GM18499 (cell line): ENCODE results near the gene SCTR.

Source experiments
- ATAC-seq: cut with Tn5 transposase; IDR thresholded peaks from one replicate; pipeline ENCODE4 v1.9.1; 2021; ENCODE audit warnings: moderate number of reproducible peaks; ENCODE audit not compliant: insufficient read depth, unreplicated experiment

Gene SCTR

DNA sequence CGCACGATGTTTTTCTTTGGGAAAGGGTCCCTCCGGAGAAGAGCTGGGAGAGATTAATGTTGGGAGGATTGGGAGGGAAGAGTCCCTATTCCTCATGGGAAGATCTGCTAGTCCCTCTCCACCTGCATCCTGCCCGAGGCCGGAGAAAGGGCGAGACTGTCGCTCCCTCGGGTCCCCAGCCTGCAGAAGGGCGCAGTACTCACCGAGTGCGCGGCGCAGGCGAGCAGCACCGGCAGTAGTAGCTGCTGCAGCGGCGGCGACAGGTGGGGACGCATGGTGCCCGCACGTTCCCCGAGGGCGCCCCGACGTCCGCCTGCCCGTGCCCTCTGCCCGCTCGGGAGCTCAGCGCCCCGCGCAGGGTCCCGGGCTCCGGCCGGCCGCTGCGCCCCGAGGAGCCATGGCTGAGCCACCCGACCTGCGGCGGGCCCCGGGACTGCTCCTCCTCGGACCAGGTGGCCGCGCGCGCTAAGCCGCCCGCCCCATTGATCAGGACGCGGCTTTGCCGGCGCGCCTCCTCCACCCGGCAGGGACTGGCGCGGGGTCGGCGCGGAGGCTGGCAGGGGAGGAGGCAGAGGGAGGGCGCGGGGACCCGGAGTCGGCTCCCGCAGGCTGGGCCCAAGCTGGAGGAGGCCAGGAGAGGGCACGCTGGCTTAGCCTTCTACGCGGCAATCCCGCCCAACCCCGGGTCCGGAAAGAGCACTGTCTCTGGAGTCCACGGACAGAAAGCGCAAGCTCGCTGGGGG is at the start of gene SCTR:
SCTR (minus strand) TSS at position 532 of the 743 bp plus-strand sequence; CDS start at position 275, 257 bp downstream.
- no peak for ATAC-seq

DNA sequence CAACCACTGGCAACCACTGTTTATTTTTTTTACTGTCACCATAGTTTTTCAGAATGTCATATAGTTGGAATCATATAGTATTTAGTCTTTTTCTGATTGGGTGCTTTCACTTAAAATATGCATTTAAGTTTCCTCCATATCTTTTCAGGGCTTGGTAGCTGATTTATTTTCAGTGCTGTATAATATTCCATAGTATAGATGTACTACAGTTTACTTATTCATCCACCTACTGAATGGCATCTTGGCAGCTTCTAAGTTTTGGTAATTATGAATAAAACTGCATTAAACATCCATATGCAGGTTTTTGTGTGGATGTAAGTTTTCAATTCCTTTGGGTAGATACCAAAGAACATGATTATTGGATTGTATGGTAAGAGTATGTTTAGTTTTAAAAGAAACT is 43.0 kb upstream of the SCTR start:
- ATAC-seq, result no peak

DNA sequence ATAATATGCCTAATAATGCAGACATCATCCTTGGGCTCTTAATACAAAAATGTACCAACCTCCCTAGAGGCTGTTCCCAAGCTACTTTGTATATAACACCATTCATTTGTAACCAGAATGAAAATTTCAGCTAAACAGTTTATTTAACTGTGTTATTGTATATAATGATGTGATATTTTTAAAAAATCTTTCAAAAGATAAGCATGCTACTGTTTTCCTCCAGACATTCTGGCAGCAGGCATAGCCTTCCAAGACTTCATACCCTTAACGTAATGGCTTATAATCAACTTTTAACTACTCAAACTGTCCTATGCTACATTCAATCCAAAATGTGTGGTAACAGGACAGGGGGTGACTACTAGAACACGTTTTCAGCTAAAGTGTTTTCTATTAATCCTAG is 41.2 kb upstream of the SCTR start:
- no peak for ATAC-seq

DNA sequence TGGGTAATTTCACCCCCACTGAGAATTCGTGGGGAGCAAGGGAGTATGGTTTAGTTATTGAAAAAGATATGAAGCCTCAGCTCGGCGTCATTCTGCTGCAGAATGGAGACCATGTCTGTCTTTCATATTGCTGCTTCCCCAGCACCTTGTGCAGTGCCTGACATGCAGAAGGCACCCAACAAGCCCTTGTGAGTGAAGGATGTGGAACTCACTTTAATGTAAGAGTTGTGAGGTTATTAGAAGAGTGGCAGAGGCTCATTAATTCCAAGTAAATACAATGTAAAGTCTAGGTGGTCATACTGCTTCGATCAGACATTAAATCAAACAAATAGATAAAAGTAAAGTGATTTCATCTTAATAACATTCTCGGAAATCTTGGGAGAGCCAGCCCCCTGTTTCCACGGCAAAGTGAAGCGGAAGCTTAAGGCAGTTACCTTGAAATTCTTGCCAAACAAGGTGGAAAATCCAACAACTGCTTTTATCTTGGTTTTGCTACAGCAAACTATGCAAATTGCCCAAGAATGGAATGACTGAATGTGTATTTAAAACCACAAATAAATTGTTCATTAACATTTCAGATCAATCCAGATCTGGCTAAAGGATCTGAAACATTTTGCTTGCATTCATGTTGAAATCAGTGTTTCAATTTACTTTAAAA is 29.5 kb upstream of the SCTR start:
- ATAC-seq, result no peak

DNA sequence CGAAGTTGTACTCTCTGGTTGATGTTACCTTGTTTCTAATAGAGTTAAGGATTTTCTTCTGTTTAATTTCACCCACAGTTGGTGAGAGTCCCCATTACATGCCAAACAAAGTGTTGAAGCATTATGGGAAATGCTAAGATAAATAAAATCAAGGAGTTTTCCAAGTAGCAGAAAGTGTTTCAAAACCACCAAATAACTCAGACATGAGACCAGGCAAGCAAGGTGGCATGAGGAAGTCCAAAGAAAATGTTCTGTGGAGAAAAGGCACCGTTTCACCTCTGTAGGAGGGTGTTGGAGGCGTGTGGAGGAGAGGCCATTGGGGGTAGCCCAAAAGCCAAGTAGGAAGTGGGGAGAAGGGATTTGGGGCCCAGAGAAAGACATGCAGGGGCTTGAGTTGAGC is 28.6 kb upstream of the SCTR start:
- ATAC-seq, result no peak

DNA sequence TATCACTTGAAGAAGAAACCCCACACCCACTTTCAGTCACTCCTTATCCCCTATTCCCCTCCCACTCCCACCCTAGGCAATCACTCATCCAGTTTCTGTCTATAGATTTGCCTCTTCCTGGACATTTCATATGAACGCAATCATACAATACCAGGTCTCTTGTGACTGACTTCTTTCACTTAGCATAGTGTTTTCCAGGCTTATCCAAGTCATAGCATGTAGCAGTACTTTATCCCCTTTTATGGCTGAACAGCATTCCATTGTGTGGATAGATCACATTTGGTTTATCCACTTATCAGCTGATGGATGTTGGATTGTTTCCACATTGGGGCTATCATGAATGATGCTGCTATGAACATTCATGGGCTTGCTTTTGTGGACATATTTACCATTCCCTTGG is 26.6 kb upstream of the SCTR start:
- ATAC-seq, result no peak

DNA sequence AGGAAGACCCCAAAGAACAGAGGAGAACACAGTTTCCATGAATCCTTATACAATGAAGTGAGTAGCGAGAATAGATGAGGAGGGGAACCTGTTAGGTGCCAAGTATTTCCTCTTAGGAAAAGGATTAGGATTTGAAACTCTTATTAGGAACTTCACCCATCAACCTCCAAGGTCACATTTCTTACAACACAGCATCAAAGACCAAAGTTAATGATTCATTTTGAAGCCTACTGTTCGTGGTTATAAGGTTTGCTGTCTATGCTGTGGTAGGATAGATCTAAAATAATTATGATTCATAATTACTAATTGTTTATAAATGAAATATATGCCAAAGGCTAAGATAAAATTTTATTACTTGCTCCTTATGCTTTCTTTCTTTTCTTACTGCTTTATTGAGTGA is 26.1 kb upstream of the SCTR start:
- no peak for ATAC-seq

DNA sequence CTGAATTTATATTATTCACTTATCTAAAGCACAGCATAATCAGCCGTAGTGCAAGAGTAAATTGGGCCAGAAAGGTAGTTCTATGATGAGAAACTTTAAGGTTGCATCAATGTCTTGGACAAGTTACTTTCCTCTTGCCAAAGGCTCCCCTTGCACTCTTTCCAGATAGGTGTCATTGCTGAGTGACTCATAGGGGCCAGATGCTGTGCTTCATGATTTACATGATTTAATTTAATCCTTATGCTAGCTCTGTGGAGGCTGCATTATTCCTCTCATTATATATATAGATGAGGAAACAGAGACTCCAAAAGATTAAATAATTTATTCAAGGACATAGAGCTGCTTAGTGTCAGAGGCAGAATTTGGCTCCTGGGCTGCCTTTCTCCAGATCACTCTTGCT is 25.0 kb upstream of the SCTR start:
- ATAC-seq, result no peak

DNA sequence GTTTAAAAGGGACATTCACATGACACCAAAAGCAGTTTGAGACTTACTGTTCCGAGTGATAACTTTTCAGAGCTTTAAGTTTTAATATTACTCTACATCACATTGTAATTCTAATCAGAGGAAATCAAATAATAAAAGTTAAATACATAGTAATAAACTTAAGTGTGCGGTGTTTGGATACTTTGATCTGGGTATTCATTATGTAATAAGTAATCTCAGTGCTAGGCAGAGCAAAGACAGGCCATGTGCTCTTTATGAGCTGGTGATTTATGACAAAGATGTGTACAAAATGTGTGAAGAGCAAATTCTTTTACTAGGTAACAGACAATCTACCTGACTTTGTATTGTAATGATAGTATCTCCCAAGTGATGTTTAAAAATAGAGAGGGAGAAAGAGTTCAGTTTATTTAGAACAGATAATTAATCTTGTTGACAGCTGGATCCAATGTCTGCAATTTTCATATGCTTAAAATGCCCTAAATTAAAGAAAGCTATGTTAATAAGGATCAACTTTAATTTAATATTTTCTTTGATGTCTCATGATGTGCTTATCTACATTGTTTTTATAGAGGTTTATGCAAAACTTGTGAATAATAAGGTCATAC is 24.3 kb upstream of the SCTR start:
- ATAC-seq, result no peak

DNA sequence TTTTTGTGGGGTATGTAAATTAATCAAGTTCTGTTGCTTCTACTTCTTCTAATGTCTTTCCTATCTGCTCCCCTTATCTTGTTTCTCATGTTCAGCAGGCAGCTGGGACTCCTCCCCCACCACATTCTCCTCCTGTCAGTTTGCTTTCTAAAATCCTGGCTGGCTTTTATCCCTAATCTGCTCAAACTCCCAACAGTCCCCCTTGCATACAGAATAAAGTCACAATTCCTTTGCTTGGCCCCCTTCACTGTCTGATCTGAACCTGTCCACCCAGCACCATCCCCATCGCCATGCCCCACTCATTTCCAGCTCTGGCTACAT is 22.1 kb upstream of the SCTR start:
- no peak for ATAC-seq

DNA sequence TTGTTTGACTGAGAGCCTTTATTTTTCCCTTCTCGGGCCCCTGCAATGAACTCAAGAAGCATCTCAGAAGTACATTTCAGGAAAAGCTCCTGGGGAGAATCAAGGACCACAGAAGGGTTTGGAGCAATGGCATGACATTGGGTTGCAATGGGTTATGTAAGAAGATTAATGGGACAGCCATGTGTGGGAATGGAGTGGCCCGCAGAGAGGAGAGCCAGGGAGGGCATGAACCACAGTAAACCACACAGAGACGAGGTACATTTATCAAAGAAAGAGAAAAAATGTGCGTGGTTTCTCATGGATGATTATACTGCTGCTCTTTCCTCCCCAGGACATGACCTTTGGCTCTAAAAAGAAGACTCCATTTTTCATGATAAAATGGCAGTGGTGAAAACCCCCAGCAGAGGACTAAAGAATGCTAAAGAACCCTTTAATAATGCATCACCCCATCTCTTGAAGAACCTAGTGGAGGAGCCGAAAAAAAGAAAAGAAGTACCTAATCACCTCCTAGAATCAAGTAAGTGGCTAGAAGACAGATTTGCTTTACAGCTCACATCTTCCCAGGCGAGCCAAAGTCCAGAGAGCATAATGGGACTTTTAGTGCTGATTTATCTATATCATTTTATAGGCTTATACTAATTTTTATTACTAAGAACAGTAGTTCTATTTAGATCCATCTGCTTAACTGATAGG is 21.6 kb upstream of the SCTR start:
- no peak for ATAC-seq

DNA sequence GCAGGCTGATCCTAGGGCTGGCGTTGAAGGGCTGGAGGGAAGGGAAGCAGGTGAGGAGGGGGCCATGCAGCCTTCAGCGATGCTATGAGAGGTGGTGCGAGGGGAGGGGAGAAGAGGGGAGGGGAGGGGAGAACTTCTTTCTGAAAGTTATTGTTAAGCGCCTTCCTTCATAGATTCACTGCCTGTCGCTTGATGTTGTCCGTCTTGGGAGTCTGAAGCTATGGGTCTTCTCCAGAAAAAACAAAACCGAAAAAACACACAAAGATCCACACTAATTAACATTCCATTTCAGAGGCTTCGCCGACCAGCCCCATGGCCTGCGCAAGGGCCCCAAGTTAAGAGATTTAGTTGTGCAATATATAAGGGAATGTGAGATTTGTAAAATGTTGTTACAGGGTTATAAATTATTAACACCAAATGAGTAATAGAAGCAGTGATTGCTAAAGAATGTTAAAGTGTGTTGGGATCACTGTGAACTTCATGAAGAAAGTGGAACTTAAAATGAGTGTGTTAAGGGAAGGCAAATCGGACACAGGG is 20.7 kb upstream of the SCTR start:
- ATAC-seq, result no peak

DNA sequence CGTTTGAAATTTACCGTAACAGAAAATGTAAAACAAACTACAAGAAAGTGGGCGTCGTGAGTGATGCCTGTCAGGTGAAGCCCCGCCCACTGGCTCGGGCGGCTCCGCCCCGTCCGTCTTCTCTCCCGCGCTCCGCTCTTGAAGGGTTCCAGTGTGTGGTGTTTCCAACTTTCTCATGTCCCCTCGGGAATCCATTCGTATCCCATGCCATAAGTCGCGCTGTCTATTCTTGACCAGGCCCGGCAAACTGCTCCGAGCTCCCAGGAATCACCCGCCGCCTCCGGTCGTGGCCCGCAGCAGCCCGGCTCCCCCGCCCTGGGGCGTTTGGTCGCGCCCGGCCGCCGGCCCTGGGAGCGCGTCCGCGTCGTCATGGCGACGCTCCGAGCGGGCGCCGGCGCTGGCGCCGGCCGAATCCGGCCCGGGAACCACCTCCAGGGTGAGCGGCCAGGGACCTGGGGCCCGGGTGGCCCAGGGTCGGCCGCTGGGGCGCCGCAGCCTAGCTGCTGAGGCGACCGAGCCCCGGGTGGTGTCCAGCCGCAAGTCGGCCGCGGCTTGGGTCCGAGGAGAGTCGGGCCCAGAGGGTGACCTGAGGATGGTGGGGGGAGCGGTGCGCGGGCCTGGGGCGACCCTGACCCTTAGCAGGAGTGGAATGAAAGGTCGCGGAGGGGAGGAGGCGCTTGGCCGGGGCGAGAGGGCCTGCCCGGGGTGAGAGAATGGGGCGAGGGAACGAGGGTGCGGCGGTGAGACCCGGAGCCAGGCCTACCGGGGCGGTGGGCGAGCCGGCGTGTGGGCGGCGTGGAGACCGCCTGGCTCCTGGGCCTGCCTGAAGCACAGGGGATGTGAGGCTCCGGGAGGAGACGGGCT is 20.0 kb upstream of the SCTR start, which contains the start of gene CFAP221:
CFAP221 (plus strand) TSS at position 375 of the 864 bp plus-strand sequence. CDS start 1,683 bp downstream, outside the sequence.
- ATAC-seq, result no peak

DNA sequence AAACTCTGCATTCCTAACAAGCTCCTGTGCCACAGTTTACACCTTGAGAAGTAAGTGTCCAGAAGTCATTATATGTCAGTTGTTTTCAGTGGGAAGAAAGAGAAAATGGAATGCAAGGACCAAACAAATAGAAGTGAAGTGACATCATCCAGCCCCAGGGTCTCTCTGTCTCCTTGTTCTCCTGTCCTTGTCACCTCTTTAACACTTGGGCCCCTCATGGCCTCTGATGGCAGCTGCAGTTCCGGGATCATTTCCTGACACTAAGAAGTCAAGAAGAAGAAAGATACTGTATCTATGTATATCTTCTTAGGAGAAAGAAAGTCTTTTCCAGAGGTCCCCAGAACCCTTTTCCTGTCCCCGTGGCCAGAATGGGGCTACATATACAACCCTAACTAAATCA is 17.2 kb upstream of the SCTR start:
- no peak for ATAC-seq

DNA sequence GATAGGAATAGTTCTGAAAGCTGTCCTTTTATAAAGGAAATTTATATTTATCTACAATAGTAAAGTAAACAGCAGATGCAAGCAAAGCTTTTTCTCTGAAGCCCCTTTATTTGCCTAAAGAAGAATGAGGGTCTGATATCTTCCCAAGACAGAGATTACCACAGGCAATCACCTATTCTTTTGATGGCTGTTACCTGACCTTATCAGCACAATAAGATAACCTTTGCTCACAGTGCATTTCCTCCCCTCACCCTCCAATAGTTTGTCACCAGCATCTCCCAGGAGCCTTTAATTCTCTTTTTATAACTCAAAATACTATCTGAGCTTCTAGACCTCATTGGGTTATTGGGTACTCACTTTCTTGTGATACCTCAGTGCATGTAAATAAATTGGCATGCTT is 13.5 kb upstream of the SCTR start:
- ATAC-seq, result no peak

DNA sequence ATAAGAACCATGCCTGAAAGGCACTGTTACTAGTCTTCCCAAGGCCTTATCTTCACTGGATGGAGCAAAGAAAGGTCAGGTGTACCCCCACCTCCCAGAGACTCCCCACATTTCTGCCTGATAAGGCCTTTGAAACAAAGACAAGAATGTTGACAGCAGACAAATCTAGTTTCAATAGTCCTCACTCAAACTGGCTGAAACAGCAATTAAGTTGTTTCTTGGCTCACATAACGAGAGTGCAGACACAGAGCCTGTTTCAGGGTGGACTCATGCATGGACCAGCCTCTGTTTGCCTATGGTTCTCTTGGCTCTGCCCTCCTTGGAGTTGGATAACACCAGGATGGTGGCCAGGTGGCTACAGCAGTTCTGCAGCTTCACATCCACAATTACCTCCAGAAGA is 12.4 kb upstream of the SCTR start:
- ATAC-seq, result no peak

DNA sequence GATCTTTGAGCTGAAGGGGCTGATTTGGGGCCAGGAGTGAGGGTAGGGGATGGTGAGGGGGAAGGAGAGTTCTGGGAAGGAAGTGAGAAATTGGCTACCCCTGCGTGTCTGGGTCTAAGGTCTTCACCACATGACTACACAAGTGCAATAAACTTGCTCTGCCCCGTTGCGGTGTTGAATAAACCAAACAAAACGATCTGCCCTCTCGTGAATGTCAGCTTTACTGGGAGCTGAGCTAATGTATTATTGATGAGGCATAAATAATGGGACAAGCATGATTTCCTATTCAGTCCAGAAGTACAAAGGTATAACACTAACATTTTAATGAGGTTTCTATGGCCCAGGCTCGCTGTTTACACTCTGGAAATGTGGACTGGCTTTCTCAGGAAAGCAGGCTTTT is 11.9 kb upstream of the SCTR start:
- no peak for ATAC-seq

DNA sequence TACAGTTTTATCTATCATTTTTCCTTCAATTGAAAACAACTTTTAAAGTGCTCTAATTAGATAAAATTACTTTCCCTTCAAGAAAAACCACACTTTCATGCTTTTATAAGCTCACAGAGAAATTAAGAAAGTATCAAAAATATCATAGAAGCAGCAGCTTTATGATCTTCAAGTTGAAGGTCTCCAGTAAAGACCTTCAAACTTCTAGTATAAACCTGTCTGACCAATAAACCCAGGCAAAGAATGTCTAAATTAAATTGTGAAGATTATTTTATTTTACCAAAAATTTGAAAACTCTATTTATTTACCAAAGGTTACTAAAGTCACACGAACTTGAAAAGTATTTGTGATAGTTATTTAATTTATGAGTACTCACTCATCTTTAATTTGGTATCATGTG is 9.3 kb upstream of the SCTR start:
- ATAC-seq, result no peak

DNA sequence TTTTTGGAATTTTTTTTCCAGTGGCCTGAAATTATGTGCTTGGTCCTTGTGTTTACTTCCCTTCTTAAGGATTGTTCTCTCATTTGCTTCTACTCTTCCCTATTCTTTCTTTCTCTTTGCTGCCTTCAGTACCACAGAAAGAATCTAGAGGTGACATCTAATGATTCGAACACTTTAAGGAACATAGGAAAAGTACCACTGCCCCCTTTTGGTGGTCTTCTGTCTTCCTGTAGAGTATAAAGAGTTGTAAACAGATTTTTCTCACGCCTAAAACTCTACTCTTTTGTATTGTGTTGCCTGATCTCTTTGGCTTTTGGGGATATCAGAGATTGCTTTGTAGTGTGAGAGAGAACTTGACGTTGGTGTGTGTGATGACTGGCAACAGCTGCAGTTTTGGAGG is 7.0 kb upstream of the SCTR start:
- ATAC-seq, result no peak

DNA sequence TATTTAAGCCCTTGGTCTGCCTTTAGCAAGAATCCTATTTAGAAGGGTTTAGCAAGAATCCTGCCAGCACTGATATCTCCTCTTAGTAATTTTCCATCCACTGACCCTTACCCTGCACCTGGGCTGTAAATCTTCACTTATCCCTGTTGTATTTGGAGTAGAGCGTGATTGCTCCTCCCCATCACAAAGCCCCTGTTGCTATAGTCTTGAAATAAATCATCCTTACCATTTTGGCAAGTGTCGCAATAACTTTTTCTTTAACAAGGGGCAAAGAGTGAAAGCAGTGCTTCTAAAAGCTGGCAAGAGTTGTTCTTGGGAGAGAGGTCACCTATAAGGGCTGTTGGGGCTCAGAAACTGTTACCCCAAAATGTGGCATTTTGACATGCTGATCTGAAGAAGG is 3.7 kb upstream of the SCTR start:
- ATAC-seq, result no peak
